ENCODE data around the gene SPOCK2.

The SPOCK2 gene

DNA sequence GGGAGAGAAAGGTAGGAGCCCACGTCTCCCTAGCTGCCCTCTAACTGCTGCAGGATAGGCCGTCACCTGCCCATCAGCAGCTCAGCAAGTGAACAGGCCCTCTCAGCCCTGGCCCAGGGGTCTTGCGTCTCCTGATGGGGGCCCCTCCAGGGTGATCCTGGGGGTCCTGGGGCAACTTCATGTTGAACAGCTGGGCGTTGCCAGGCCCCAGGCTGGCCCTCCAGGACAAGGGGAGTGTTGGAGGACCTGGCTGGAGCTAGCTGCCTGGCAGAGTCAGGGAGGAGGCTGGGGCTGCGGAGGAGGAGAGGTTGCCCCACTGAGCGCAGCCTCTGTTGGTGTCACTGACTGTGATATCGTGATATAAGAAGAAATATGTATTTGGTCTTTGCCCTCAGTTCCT lies 34.7 kb downstream of the SPOCK2 start:
- no peak overlapping the region for H3K27ac ChIP-seq
- DNase-seq (ENCODE audit: low spot score) = no peak
- POLR2A ChIA-PET (ENCODE audit: low non-redundant PET) = no interaction called here
- CTCF ChIA-PET = interaction anchor here (1.0 kb wide), 1 partner anchor 14 kb away, joined by 3 read pairs; no protein-coding TSS in a partner anchor
- no peak for TF ChIP-seq CTCF (conservative IDR thresholded peaks at IDR 0.05; ENCODE audit: low read depth)

- TF ChIP-seq CTCF (conservative IDR thresholded peaks at IDR 0.05; ENCODE audit: low read depth) = no peak
- no peak for DNase-seq (ENCODE audit: low spot score)
- no peak overlapping the region for H3K27ac ChIP-seq
- CTCF ChIA-PET = interaction anchor here (0.6 kb wide), 1 partner anchor 191 kb away, joined by 4 read pairs; no protein-coding TSS in a partner anchor
- POLR2A ChIA-PET (ENCODE audit: low non-redundant PET) = no interaction called here
Measured at GRCh38 chr10:72050873-72051272, 37.5 kb downstream of the SPOCK2 start.

DNA sequence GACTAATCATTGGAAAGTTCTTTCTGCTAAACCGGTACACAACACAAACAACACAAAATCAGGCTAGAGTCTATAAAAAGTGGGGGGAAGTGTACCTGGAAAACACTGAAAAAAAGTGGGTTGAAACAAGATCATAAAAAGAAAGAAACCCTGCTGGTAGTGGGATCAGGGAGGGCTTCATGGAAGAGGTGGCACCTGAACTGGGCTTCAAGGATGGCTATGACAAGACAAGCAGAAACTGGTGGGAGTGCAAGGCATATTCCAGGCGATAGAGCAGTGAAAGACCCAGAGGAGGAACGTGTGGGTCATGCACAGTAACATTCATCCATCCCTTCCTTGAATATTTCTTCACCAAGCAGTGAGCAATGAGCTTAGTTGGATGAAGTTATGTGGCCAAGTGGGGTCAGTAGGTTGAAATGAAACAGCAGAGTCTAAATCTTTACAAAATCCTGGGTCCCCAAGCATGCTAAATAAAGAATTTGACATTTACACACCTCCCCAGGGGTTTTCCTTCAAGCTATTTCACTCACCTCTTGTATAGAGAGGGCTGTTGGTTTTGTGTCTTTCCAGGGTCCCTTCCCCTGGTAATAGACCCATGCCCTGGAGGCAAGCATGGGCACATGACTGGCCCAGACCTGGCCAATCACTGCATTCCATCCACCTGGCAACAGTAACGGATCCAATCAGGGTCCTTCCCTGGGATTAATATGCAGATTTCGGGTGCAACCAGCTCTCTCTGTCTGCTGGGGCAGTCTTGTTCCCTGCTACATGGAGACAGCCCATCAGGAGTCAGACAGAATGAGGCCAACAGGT lies 38.2 kb downstream of the SPOCK2 start:
- TF ChIP-seq CTCF (conservative IDR thresholded peaks at IDR 0.05; ENCODE audit: low read depth) = no peak
- no peak overlapping the region for H3K27ac ChIP-seq
- DNase-seq (ENCODE audit: low spot score) = no peak
- ChIA-PET CTCF (interaction anchor here (1.0 to 2.9 kb wide), 2 partner anchors 94 to 154 kb away, joined by 4 to 28 read pairs; no protein-coding TSS in a partner anchor), POLR2A (ENCODE audit: low non-redundant PET) (no interaction called here)

DNA sequence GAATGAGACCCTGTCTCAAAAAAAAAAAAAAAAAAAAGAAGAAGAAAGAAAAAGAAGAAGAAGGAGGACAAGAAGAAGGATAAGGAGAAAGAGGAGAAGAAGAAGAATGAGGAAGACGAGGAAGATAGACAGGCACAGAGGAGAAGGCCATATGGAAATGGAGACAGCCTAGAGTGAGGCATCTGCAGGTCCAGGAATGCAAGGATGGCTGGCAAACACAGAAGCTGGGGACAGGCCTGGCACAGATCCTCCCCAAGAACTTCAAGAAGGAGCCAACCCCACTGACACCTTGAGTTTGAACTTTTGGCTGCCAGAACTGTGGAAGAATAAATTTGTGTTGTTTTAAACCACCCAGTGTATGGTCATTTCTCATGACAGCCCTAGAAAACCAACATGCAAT lies 38.9 kb downstream of the SPOCK2 start:
- POLR2A ChIA-PET (ENCODE audit: low non-redundant PET) = no interaction called here

GRCh38 chr10:72048450-72049124 lies 39.8 kb downstream of the SPOCK2 start:
- H3K27ac ChIP-seq = peak overlapping the region; percentile 40
- ChIA-PET CTCF (interaction anchor here (0.5 to 3.2 kb wide), 34 partner anchors 9 to 335 kb away, joined by 3 to 28 read pairs (median 4); partner anchors contain the start of genes ANAPC16 and ASCC1), POLR2A (ENCODE audit: low non-redundant PET) (no interaction called here)
- peak; percentile 95 for DNase-seq (ENCODE audit: low spot score)
- peak; percentile 99 for TF ChIP-seq CTCF (conservative IDR thresholded peaks at IDR 0.05; ENCODE audit: low read depth)

More for the DNA sequence above, 38.9 kb downstream of the SPOCK2 start:
- no peak for DNase-seq (ENCODE audit: low spot score)
- CTCF ChIA-PET = interaction anchor here (0.6 to 3.2 kb wide), 10 partner anchors 9 to 288 kb away, joined by 3 to 28 read pairs (median 4); partner anchors contain the start of genes ANAPC16 and ASCC1
- TF ChIP-seq CTCF (conservative IDR thresholded peaks at IDR 0.05; ENCODE audit: low read depth) = no peak
- no peak overlapping the region for H3K27ac ChIP-seq

GRCh38 chr10:72045586-72045985 lies 42.8 kb downstream of the SPOCK2 start:
- ChIA-PET CTCF (interaction anchor here (1.6 kb wide), 1 partner anchor 149 kb away, joined by 12 read pairs; no protein-coding TSS in a partner anchor), POLR2A (ENCODE audit: low non-redundant PET) (interaction anchor here (0.5 kb wide), 1 partner anchor 179 kb away, joined by 3 read pairs; no protein-coding TSS in a partner anchor)

More at GRCh38 chr10:72045586-72045985, 42.8 kb downstream of the SPOCK2 start:
- DNase-seq (ENCODE audit: low spot score) = no peak
- TF ChIP-seq CTCF (conservative IDR thresholded peaks at IDR 0.05; ENCODE audit: low read depth) = no peak
- H3K27ac ChIP-seq = peak overlapping the region; percentile 38; the same call in 1 of the 2 replicates

Measured in RWPE1 (cell line).